GM15510 (cell line): Measurements from ENCODE around the gene MIOX.

Experiments used
- POLR2A ChIP-seq: IDR thresholded peaks from 3 replicates; pipeline ENCODE4 v1.6.1; 2011; ENCODE audit warnings: borderline replicate concordance; ENCODE audit not compliant: insufficient read length; ENCODE audit errors: extremely low read depth

The MIOX gene

DNA sequence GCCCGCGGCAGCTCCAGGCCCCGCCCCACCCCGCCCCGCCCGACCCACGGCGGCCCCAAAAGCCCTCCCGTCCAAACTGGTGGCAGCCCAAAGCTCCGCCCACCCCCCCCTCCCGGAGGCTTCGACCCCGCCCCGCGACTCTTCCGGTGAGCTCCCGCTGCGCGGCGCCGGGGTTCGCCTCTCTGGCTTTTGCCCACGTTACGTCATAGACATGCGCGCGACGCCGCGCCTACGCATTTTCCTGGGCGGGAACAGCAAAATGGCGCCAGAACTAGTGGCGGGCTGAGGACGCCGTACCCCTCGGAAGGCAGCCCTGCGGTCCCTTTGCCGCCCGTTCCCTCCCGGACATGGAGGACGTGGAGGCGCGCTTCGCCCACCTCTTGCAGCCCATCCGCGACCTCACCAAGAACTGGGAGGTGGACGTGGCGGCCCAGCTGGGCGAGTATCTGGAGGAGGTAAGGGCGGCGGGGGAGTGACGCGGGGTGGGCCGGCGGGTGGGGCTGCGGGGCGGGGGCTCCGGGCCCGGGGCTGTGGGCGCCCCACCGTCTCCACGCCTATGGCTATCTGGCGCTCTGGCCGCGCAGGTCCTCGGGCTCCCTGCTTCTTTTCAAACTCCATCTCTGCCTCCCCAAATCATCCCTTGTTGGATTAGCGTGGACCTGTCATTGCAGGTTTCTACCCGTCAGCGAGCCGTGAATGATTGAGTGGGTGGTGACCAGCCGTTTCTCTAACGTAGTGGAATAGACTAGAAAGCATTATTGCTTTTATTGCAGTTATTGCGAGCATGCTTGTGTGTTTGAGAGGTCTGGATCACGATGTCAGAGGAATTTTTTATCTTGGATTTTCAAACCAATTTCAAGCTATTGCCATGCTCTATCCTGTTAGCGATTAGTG is 21.6 kb downstream of the MIOX start, which contains the start of gene NCAPH2:
Gene NCAPH2, plus strand, starts transcription at position 234 of the 894 bp plus-strand sequence. Its CDS starts 114 bp downstream, at position 348.
- peak; percentile 88 for TF ChIP-seq POLR2A

DNA sequence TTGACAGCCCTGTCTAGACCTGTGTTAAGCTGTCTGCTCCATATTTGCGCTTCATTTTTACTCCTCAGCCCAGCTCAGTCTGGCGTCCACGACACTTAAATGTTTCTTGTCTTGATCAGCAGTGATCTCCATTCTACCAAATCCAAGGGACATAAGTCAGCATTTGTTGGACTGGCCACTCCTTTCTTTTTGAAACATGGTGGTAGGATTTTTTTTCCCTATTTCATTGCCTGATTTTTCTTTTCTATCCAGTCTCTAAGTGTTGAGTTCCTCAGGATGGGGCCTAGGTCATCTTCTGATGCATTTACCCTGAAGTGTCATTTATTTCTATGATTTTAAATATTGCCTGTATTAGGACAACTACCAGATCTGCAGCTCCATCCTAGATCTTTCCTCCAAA is 22.2 kb downstream of the MIOX start:
- TF ChIP-seq POLR2A, result no peak

DNA sequence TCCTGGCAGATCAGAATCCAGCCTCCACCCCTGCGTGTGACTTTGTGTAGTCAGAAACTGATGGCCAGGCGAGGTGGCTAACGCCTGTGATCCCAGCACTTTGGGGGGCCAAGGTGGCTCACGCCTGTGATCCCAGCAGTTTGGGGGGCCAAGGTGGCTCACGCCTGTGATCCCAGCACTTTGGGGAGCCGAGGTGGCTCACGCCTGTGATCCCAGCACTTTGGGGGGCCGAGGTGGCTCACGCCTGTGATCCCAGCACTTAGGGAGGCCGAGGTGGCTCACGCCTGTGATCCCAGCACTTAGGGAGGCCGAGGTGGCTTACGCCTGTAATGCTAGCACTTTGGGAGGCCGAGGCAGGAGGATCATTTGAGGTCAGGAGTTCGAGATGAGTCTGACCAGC is 26.5 kb downstream of the MIOX start:
- TF ChIP-seq POLR2A, result no peak

DNA sequence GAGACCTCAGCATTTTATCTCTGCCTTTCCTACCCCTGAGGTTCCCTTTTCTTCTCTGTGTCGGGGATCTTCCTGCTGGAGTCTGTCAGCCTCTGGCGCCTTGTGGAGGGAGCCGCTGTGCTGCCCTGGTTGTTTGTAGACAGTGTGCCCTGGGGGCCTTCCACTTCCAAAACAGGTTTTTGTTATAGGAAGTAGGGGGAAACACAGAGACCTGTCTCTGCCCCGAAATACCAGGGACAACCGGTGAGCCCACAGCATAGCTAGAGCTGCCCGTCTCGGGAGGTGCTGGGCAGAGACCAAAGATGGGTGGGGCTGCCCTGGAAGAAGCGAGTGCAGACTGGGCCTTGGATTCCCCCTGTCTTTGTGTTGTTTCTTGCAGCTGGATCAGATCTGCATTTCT is 29.4 kb downstream of the MIOX start:
- no peak for TF ChIP-seq POLR2A

DNA sequence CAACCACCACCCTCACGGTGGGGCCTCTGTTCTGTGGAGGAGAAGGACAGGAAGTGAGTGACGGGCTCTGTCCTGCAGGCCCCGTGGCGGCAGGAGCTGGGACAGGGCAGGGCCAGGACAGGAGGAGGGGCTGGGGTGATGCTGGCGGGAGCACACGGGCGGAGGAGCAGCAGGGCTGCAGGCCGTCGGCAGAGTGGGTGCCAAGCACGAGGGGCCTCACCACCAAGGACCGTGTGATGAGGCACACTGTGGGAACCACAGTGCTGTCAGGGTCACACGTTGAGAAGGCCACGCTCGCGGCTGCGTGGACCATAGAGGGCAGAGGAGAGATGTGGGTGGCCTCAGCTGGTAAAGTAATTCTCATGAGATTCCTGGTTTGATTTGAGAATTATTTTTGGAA is 30.2 kb downstream of the MIOX start:
- no peak for TF ChIP-seq POLR2A

DNA sequence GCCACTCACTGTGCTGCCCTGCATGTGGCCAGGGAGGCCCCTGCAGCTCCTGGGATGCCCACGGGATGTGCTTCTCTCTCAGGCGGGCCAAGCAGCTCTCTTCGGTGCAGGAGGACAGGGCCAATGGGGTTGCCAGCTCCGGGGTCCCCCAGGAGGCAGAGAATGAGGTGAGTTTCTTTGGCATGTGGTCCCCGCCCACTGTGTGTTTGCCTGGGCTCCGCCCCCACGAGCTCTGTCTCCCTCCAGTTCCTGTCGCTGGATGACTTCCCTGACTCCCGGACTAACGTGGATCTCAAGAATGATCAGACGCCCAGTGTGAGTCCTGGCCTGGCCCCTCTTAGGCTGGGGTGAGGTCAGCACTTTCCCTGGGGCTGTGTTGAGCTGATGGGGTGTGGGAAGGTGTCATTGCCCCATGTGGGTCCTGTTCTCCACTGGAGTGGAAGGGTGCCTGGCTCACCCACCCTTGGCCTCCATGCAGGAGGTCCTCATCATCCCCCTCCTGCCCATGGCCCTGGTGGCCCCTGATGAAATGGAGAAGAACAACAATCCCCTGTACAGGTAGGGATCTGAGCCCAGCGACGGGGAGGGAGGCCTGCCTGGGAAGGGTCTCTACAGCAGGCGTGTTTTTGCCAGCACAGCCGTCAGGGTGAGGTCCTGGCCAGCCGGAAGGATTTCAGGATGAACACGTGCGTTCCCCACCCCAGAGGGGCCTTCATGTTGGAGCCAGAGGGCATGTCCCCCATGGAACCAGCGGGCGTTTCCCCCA is 31.0 kb downstream of the MIOX start:
- no peak for TF ChIP-seq POLR2A

DNA sequence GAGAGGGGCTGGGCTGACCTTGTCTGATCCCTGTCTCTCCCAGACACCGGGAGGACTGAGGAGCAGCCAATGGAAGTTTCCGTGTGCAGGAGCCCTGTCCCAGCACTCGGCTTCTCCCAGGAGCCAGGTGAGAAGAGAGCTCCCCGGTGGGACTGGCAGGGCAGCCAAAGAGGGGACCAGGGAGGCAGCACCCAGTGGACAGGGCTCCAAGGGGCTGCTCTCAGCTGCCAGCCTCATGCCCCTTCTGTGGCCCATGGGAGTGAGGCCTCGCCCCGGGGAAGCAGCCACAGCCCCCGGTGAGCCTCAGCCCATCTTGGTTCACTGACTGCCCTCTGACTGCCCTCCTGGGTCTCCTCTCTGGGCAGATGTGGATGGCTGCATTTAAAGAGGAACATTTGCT is 31.9 kb downstream of the MIOX start:
- no peak for TF ChIP-seq POLR2A

DNA sequence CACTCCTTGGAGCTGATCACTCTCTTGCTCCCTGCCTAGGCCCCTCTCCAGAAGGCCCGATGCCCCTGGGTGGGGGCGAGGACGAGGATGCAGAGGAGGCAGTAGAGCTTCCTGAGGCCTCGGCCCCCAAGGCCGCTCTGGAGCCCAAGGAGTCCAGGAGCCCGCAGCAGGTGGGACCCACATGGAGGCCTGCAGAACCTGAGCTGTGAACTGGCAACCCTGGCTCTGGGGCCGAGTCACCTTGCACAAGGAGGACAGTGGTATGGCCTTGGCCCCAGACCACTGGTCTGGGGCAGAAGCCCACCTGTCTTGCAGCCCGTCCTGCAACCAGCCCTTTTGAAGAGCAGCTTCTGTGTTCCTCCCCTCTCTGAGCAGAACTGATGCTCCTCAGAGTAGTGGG is 32.5 kb downstream of the MIOX start:
- TF ChIP-seq POLR2A, result no peak

DNA sequence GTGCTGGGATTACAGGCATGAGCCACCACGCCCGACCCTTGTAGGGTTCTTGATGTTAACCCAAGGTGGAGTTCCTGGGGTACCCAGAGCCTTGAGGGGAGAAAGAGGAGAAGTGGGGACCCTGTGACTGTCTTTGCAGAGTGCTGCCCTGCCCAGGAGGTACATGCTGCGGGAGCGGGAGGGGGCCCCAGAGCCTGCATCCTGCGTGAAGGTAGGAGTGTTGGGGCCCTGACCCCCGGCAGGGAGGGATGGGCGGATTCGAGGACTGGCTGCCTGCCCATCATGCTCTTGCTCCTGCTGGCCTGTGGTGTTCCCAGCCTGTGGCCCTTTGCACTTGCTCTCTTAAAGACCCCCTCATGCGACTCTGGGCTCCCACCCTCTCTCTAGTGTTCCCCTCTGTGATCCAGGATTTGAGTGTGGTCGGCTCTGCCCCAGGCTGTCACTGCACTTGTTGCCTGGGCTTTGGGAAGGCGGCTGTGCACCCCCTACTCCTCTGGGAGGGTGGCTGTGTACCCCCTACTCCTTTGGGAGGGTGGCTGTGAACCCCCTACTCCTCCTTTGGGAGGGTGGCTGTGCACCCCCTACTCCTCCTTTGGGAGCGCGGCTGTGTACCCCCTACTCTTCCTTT is 34.3 kb downstream of the MIOX start:
- TF ChIP-seq POLR2A, result no peak

DNA sequence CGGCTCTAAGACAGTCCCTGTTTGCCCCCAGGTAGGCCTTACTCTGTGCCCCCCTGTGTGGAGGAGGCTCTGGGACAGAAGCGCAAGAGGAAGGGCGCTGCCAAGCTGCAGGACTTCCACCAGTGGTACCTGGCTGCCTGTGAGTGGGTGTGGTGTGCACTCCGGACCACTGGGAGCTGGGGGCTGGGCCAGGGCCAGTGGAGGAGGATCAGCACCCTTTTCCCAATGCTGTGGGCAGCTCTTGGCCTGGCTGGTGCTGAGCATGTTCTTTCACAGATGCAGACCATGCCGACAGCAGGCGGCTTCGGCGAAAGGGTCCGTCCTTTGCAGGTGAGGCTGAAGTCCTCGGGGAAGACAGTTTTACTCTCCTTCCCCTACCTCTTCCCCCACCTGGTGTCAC is 35.1 kb downstream of the MIOX start:
- TF ChIP-seq POLR2A, result no peak

DNA sequence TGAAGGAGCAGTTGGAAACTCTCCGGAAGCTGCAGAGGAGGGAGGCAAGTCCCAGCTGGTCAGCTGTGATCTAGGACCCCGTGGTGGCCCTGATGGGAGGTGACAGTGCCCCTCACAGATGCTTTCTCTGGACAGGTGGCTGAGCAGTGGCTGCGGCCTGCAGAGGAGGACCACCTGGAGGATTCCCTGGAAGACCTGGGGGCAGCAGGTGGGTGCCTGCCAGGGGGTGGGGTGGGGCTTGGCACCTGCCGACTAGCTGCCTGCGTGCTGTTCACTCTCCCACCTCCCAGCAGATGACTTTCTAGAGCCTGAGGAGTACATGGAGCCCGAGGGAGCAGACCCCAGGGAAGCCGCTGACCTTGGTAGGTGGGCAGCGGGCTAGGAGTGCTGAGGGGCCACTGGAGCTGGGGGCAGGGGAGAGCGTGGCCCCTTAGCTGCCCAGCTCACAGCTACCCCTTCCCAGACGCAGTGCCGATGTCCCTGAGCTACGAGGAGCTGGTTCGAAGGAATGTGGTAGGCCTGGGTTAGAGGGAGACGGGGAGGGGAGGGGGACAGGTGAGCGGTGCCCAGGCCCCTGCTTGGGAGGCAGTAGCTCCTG is 35.6 kb downstream of the MIOX start:
- no peak for TF ChIP-seq POLR2A

DNA sequence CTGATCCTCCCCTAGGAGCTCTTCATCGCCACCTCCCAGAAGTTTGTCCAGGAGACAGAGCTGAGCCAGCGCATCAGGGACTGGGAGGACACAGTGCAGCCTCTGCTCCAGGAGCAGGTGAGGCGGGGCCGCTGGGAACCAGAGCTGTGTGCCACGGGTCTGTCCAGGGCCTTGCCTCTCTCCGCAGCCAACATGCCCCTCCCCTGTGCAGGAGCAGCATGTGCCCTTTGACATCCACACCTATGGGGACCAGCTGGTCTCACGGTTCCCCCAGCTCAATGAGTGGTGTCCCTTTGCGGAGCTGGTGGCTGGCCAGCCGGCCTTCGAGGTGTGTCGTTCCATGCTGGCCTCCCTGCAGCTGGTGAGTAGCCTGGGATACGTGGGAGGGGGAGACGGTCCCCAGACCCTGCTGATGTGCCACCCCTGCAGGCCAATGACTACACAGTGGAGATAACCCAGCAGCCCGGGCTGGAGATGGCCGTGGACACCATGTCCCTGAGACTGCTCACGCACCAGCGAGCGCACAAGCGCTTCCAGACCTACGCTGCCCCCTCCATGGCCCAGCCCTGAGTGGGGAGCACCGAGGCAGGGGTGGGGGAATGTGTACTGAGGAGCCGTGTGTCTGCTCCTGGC is 36.3 kb downstream of the MIOX start:
- TF ChIP-seq POLR2A, result no peak

DNA sequence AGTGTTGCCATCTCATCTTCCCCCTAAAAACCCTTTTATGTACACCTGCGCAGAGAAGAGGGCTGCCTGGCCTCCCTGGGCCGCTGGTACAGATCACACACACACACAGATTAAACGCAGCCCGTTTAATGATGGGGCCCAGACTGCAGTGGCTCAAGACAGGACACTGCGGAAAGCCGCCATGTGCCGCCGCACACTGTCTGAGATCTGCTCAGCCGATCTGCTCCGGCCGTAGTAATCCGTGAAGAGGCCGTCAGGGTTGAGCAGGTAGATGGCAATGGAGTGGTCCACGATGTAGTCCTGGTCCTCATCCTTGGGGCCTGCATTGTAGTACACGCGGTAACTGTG is 36.8 kb downstream of the MIOX start:
- TF ChIP-seq POLR2A, result no peak
